Renal cortex interstitium (tissue), 15 donors: Measurements from ENCODE around the gene CACNG5. TPM values are rescaled to one million over a fixed set of nuclear protein-coding genes. Genes with fewer than 3 reads are reported as not detected.

Experiments used
- DNase-seq, 11 donors: peaks; one replicate each; pipeline ENCODE4 v3.0.0-alpha.2; 2013; ENCODE audit warnings: low read depth in 9 of 11, low spot score in 4 of 11; ENCODE audit errors: extremely low read depth in 1 of 11
- long read RNA-seq, 16 experiments: transcript quantifications; one replicate each; lab custom pipeline, GENCODE V29; 2026
- polyA plus RNA-seq, 3 donors: library from polyadenylated mRNA; unstranded; fragments of 120-200 nt; gene quantifications; one replicate each; pipeline ENCODE4 v1.2.1, GENCODE V29; 2013; ENCODE audit not compliant: insufficient read length in 3 of 3

Gene CACNG5, protein sequence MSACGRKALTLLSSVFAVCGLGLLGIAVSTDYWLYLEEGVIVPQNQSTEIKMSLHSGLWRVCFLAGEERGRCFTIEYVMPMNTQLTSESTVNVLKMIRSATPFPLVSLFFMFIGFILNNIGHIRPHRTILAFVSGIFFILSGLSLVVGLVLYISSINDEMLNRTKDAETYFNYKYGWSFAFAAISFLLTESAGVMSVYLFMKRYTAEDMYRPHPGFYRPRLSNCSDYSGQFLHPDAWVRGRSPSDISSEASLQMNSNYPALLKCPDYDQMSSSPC
- 1 to 10 TPM; 2.5 to 3.1 (median 2.9) TPM for polyA plus RNA-seq
- long read RNA-seq, donor 1: 0 reads
- long read RNA-seq, donor 2: 0 reads
- long read RNA-seq, donor 3, partial matches to known transcripts: 0 of 1 reads
- long read RNA-seq, donor 3, other reads (novel, unspliced or antisense): 0 of 1 reads
- long read RNA-seq, donor 4: 0 reads
- long read RNA-seq, donor 5: 0 reads
- long read RNA-seq, donor 6: 0 reads
- long read RNA-seq, donor 7: 0 reads
- long read RNA-seq, donor 8: 0 reads
- long read RNA-seq, donor 9, partial matches to known transcripts: 0 of 1 reads
- long read RNA-seq, donor 9, other reads (novel, unspliced or antisense): 0 of 1 reads
- long read RNA-seq, donor 10, partial matches to known transcripts: 0 of 1 reads
- long read RNA-seq, donor 10, other reads (novel, unspliced or antisense): 0 of 1 reads
- long read RNA-seq, donor 11, partial matches to known transcripts: 0 of 1 reads
- long read RNA-seq, donor 11, other reads (novel, unspliced or antisense): 0 of 1 reads
- long read RNA-seq, donor 12, partial matches to known transcripts: 0 of 1 reads
- long read RNA-seq, donor 12, other reads (novel, unspliced or antisense): 0 of 1 reads
- long read RNA-seq, donor 13: 0 reads
- long read RNA-seq, donor 14: 0 reads
- long read RNA-seq, donor 15, partial matches to known transcripts: 0 of 1 reads
- long read RNA-seq, donor 15, other reads (novel, unspliced or antisense): 0 of 1 reads
- long read RNA-seq, donor 16, partial matches to known transcripts: 0 of 3 reads
- long read RNA-seq, donor 16, other reads (novel, unspliced or antisense): 0 of 3 reads

DNA sequence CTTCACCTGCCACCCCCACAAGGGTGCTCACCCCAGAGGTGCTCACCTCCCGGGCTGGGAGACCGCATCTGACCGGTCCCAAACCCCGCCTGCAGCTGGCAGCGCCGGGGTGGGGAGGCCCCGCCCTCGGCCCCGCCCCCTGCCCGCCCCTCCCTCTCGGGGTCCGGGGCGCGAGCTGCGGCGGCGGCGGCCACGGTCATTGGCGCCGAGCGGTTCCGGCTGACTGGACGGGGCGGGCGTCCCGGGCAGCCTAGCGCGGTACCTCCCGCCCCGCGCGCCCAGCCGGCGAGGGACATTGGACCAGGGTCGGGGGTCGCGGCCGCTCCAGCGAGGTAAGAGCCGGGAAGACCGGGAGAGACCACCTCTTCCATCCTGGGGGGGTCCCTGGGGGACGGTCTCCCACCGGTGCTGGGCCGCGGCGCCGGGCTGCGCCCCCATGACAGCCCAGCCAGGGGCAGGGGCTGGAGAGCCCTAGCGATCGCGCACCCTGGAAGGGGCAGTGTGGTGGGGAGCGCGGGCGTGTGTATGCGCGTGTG is at the start of gene CACNG5:
Gene CACNG5, plus strand, starts transcription at position 199 of the 536 bp plus-strand sequence. CDS start 42,216 bp downstream, outside the sequence.
- peak in 7 of 11 donors; percentile 24 to 56 (median 49) for DNase-seq

DNA sequence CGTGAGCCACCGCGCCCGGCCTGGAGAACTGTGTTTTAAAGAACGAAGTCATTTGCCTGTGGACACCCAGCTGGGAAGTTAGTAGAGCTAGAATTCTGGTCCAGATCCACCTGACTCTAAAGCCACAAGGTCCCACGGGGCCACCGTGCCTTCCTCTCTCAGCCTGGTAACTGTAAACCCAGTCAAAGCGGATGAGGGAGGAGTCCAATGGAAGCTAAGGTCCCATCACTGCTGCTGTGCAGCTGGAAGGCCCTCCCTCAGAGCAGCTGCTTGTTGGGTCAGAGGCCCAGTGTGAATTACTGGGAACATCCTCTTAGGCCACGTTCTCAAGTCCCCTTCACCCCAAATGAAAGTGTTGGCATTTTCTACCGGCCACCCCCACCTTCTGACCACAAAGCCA is 48.8 kb upstream of the CACNG5 start:
- DNase-seq: no peak

DNA sequence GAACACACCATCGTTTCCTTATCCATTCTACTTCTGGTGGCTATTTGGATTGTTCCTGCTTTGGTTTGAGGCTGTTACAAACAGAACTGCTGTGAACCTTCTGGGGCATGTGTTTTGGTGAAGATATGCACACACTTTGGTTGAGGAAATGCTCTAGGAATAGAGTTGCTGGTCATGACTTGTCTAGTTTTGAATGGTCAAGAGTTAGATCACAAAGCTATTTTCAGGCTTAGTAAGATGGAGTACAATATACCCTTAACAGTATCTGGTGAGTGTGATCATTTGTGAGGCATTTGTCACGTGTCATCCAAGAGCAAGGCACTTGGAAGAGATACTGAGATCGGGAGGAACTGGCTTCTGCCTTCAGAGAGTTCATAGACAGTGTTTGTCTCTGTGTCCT is 47.0 kb upstream of the CACNG5 start:
- no peak for DNase-seq

DNA sequence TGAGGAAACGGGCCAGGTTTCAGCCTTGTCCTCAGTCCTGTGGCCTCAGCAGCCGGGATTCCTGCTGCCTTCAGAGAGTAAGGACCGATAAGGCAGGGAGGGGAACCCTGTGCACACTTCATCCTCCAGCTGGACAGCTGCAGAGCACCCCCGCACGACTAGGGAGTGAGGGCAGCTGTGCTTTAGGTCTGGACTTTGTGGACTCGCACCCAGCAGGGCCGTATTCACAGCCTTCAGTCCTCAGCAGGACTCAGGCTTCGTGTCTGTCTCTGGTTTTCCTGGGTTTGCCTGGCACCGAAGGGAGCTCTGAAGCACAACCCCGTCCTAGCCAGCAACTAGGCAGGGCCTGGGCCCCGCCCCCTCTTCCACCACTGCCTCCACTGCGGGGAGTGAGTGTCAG is 45.8 kb upstream of the CACNG5 start:
- DNase-seq: no peak

DNA sequence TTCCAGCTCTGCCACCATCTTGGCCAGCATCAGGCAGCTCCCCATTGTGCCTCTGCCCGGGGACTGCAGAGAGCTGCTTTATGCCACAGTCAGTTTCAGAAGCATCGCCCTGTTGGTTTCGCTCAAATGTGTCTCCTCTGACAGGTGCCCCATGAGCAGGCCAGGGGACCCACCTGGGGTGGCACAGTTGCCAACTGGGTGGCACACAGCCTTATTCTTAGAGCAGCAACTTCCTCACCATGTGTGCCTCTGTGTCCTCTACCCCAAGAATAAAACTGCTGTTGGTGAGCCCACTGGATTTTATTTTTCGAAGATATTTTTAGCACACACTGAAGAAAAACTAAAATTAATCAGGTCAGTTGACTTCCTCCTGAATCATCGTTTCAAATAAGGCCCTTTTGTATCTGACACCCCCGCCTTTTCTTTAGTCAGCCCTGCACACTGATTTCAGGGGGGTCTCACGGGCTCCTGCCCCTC is 44.9 kb upstream of the CACNG5 start:
- no peak for DNase-seq

DNA sequence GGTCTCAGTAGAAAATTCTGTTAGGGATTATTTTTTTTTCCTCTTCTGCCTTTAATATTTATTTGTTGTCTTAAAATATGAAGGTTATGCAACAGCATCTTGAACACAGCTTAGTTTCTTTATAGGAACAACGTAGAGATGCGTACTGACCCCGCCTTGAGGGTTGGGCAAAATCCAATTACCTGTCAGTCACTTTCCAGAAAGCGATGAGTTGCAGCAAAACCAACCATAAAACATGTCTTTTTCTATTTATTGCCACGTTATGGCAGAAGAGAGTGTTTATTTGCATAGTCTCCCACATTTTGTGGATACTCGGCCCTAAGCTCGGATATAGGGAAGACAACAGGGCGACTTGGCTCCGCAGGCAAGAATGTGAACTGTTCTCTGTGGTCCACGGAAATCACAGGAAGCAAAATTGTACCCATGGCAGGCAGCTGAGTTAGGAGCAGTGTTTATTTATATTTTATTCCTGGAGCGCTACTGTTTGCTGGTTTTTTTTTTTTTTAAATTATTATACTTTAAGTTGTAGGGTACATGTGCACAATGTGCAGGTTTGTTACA is 44.3 kb upstream of the CACNG5 start:
- DNase-seq: no peak

DNA sequence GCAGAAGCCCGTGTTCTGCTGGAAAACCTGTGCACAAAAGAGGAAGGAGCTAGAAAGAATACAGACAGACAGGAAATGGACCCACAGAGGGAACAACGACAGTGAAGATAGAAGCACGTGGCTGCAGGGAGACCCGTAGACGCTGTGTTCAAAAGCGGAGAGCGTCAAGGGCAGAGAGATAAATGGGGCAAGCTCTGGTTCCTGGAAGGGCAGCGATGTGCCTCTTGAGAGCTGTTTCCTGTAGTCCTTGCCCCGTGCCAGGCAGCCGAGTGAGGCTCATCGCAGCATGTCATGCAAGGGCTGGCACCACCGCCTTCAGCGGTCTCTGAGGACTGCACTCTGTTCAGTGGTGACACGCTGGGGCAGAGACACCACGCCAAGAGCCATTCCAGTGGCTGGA is 43.6 kb upstream of the CACNG5 start:
- DNase-seq: no peak

DNA sequence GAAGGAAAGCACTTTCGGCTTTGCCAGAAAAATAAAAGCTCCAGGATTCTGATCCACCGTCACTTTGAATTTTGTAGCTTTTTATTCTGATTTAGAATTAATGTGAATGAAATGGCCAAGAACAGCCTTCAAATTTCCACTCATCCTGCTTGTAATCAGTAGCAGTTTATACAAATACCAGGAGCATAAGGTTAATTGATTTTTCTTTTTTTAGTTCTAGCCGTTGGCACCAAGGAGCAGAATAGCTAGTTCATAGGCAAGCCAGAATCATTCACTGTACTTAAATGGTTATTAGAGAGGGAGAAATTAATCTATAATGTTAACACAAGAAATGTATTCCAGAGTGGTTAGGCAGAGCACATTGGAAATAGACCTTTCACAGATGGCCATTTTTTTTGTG is 41.1 kb upstream of the CACNG5 start:
- DNase-seq: no peak

DNA sequence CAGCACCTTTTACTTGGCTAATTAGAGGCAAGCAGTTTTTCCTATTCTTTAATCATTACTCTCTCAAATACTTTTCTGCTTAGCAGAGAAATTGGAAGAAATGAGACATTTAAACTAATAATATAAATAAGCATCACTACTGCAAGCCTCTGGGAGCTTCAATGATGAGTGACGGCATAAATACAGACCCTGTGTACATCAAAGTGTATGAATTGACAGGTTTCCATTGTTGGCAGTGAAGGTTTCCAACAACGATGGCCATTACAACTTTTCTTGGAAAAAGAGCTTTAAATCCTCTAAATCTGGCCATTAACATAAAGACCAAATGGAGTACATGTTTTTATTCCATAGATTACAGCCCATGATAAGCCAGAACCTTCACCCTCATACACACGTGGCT is 39.4 kb upstream of the CACNG5 start:
- no peak for DNase-seq

DNA sequence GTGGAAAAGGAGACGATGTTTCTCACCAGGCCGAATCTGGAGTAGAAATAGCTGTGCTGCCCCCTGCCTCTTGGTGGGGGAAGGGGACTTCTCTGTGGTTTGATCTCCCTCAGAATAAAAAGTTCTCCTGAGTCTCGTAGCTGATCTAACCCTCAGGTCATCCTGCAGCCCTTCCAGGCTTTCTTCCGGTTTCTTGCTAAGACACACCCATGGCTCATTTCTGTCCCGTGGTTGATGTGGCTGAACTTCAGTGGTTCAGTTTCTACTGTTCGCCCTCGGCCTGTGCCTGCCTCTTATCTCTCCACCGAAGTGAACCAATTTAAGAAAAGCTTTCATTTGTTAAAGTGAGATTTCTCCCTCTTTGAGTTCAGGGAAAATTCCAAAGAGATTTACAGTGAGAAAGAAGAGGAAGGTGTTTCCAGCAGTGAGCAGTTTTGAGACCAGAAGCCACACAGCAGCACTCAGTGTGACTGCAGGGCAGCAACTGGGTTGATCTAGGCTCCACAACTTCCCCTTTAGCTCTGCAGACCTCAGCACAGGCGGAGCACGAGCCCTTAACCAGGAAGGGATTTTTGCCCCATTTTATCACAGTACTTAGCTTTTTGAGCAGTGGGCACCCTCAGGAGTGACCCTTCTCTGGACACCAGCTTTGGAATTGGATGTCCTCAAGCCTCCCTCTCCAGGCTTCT is 34.9 kb upstream of the CACNG5 start:
- no peak for DNase-seq

DNA sequence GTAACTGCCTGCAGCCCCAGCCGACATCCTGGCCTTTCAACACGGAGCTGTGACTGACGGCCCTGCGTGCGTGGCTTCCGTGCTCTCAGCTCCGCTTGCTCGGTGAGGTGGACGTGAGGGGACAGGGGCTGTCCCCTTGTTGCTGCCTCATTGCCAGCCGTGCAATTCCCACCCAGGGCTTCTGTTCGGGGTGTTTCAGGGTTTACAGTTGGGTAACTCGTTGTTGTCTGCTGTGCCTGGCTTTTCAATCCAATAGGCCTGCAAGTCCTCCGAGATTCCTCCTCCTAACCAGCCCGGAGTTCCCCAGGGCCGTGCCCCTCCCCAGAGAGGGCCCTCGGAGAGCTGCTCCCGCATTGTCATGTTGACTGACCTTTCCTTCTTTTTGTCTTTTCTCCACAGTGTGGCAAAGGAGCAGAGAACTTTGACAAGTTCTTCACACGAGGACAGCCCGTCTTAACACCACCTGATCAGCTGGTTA is 31.4 kb upstream of the CACNG5 start:
- DNase-seq: no peak

DNA sequence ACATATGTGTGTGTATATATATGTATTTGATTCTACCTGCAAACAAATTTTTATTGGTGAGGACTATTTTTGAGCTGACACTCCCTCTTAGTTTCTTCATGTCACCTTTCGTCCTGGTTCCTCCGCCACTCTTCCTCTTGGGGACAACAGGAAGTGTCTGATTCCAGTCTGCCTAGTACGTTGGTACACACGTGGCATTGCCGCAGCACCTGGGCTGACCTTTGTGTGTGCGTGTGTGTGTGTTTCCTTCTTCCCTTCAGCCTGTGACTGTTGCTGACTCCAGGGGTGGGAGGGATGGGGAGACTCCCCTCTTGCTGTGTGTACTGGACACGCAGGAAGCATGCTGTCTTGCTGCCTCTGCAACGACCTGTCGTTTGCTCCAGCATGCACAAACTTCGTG is 29.4 kb upstream of the CACNG5 start:
- no peak for DNase-seq

DNA sequence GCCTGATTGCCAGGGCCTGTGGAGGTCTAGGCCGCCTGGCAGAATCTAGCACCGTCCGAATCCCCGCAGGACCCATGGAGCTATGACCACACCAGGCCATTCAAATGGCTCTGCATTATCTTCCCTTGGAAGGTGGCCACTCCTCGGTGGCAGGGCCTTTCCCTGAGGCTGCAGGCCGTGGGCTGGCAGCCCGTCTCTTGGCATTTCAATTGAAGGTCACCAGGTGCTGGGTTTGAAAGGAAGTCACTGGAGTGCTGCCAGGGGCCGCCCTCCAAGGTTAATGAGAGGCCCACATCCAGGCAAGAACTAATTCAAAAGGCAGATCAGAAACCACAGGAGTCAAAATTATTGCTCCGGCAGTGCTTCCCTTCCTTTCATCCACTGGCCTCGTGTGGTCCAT is 27.7 kb upstream of the CACNG5 start:
- no peak for DNase-seq

DNA sequence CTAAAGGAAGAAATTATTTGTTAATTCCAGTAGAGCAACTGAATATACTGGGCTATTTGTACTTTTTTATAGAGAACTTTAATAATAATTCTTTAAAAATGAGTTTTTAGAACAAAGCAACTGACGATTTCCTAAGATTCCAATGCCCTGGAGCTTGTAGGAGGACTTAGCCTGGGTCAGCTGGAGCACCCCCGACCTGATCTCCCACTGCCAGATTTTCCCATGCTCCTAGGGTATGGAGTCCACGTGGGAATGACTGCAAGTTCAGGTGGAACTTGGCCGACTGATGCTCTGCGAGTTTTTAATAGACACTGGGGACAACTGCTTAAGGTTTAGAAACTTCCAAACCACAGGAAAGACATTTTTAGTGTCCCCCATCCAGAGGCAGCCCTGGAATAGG is 25.5 kb upstream of the CACNG5 start:
- DNase-seq: no peak

DNA sequence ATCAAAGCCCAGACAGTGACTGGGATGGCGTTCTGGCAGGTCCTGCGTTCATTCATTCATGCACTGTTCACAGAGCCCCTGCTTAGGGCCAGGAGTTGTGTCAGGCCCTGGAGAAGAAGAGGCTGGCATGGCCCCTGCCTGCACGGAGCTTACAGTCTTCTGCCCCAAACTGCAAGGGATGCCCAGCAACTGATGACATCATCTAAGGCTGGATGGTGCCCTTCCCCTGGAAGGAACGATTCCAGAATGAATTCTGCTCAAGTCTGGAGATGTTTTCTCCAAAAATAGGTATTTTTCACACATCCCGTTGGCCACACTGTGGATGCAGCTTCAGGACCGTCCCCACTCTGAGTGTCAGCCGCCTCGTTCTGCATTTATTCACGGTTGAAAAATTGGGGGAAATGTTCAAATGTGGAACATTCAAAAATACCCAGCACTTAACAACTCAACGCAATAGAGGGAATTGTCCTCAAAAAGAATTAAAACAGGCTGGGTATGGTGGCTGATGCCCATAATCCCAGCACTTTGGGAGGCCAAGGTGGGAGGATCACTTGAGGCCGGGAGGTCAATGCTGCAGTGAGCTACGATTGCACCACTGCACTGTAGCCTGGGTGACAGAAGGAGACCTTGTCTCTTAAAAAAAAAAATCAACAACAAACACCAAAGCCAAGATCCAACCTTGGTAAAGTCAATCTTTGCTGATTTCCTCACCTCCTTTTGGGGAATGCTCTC is 23.8 kb upstream of the CACNG5 start:
- DNase-seq: no peak

DNA sequence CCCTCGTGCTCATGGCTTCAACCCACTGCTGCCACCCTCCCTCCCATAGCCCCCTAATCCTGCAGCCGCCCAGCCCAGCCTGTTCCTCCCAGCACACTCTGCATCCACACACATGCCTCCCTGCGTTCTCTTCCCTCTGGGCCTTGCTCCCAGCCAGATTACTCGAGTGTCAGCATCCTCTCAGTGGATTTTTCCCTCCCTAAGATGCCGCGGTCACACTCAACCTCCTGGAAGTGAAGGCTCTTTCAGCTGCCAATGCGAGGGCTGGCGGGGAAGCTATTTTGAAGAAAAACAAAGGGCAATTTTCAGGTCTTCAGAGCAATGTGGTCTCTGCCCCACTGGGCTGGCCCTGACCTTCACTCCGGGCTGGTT is 23.2 kb upstream of the CACNG5 start:
- DNase-seq: no peak

DNA sequence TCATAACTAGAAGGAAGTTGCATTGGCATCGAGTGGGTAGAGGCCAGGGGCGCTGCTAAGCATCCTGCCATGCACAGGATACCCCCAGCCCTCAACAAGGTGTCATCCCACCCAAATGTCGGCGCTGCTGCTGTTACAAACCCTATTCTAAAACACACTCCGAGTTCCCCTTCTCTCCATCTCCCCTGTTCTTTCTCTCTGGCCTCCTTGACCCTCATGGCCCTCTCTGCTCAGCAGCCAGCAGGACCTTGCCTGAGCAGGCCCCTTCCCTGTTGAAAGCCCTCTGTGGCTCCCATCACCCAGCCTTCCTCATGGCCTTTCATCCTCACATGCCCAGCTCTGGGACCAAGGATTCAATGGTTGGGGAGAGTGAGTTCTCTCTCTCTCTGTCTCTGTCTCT is 22.3 kb upstream of the CACNG5 start:
- no peak for DNase-seq

DNA sequence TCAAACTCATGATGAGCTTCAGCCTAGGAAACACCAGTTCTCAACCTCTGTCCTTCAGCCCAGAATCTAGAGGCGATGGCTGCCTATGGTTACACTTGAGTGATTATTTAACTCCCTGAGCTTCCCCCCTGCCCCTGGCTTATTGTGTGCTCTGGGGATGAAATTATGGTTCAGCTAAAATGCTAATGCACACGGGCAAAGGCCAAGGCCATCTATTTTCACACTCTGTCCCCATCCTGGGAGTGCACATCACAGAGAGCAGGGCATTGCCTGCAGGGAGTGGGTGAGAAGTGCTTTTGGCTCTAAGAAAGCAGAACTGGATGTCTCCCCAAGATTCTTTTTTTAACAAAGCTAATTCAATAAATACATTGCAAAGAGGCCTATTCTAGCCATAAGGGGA is 21.6 kb upstream of the CACNG5 start:
- DNase-seq: no peak
